K562 (cell line): ENCODE measurements around the gene CHAMP1. TPM values are rescaled to one million over a fixed set of nuclear protein-coding genes. Genes with fewer than 3 reads are reported as not detected.
A peak's percentile ranks its signal among the peaks of the same experiment; 100 is the strongest.

Experiments used
- ARID3A ChIP-seq: IDR thresholded peaks from 2 replicates; pipeline ENCODE4 v1.6.1; 2012; ENCODE audit warnings: low read depth, low read length, improper control_type of control experiment, borderline replicate concordance
- CBFA2T2 ChIP-seq: fragments of 450-650 bp; conservative IDR thresholded peaks from 2 replicates; pipeline ENCODE4 v1.6.1; 2017; ENCODE audit warnings: mild to moderate bottlenecking
- CEBPB ChIP-seq: fragments of 450-650 bp; IDR thresholded peaks from 2 replicates; pipeline ENCODE4 v1.6.1; 2016; ENCODE audit warnings: missing genetic modification characterization, missing compliant biosample characterization
- E2F3 ChIP-seq: fragments of 250-450 bp; sonication (Bioruptor Pico); IDR thresholded peaks from 2 replicates; pipeline ENCODE4 v1.4.0; 2020; ENCODE audit warnings: mild to moderate bottlenecking
- HOMEZ ChIP-seq: fragments of 250-450 bp; sonication (Bioruptor Pico); IDR thresholded peaks from 2 replicates; pipeline ENCODE4 v1.4.0; 2020; ENCODE audit warnings: mild to moderate bottlenecking, moderate library complexity
- KAT2B ChIP-seq: IDR thresholded peaks from one replicate; pipeline ENCODE4 v1.6.1; 2012; ENCODE audit warnings: low read depth, mild to moderate bottlenecking, control low read depth, inconsistent platforms, low read length, moderate library complexity
- MEIS2 ChIP-seq: fragments of 450-650 bp; IDR thresholded peaks from 2 replicates; pipeline ENCODE4 v1.6.1; 2014; ENCODE audit warnings: mild to moderate bottlenecking; ENCODE audit not compliant: partially characterized antibody
- NCOA4 ChIP-seq: fragments of 450-650 bp; IDR thresholded peaks from 2 replicates; pipeline ENCODE4 v1.6.1; 2018; ENCODE audit warnings: mild to moderate bottlenecking; ENCODE audit not compliant: partially characterized antibody
- NR0B1 ChIP-seq: fragments of 450-650 bp; IDR thresholded peaks from one replicate; pipeline ENCODE4 v1.6.1; 2018; ENCODE audit warnings: mild to moderate bottlenecking, moderate library complexity; ENCODE audit not compliant: partially characterized antibody
- PHF8 ChIP-seq: fragments of 200-600 bp; sonication (generic); IDR thresholded peaks from 2 replicates; pipeline ENCODE4 v1.6.1; 2012; ENCODE audit warnings: mixed run types, mild to moderate bottlenecking, inconsistent platforms, low read length, moderate library complexity, borderline replicate concordance
- RB1 ChIP-seq: fragments of 450-650 bp; IDR thresholded peaks from 2 replicates; pipeline ENCODE4 v1.6.1; 2017; ENCODE audit warnings: low read depth, mild to moderate bottlenecking
- SMARCE1 ChIP-seq: fragments of 450-650 bp; IDR thresholded peaks from 2 replicates; pipeline ENCODE4 v1.7.1; 2016; ENCODE audit warnings: mild to moderate bottlenecking
- SRSF1 ChIP-seq: fragments of 200-400 bp; formaldehyde crosslinking; IDR thresholded peaks from 2 replicates; pipeline ENCODE4 v1.6.1; 2017; ENCODE audit warnings: mild to moderate bottlenecking, low read depth, low read length, moderate library complexity
- TCF15 ChIP-seq: fragments of 250-450 bp; sonication (Bioruptor Pico); IDR thresholded peaks from 2 replicates; pipeline ENCODE4 v1.8.0; 2022; ENCODE audit warnings: moderate library complexity, mild to moderate bottlenecking, inconsistent platforms
- U2AF2 ChIP-seq: fragments of 200-400 bp; formaldehyde crosslinking; optimal IDR thresholded peaks from 2 replicates; pipeline ENCODE3; 2017; ENCODE audit warnings: low read depth, mild to moderate bottlenecking, low read length
- ZC3H11A ChIP-seq: IDR thresholded peaks from 2 replicates; pipeline ENCODE4 v1.6.1; 2012; ENCODE audit warnings: low read depth, low read length, improper control_type of control experiment
- ZMIZ1 ChIP-seq, 2 experiments: fragments of 150-350 bp in 1 of 2; IDR thresholded peaks; 2 replicates each; pipeline ENCODE4 v1.6.1; 2012 to 2016; ENCODE audit warnings: low read depth in 2 of 2, low read length in 2 of 2, mild to moderate bottlenecking in 1 of 2, moderate library complexity in 1 of 2
- ZNF133 ChIP-seq: fragments of 250-450 bp; sonication (Bioruptor Pico); IDR thresholded peaks from 2 replicates; pipeline ENCODE4 v1.4.0; 2020; ENCODE audit warnings: mild to moderate bottlenecking
- polyA plus RNA-seq, 8 experiments: library from polyadenylated mRNA; depleted of rRNA in 4 of 8; stranded (reverse) in 5 of 8; unstranded in 3 of 8; fragments of >200 nt; fragmentation: Nextera tagmentation in 2 of 8; fragmentation: Illumina TruSeq in 1 of 8; extraction: Ambion mirVana in 2 of 8; extraction: Trizol in 1 of 8; gene quantifications; 2 replicates each; pipeline versions ENCODE4 v1.2.1 to v1.2.3, GENCODE V29; 2011 to 2014; ENCODE audit warnings: inconsistent platforms in 1 of 8, missing spikeins in 1 of 8
- total RNA-seq, 7 experiments: library from RNA; depleted of rRNA in 6 of 7; stranded (reverse); fragments of >200 nt in 6 of 7; fragmentation: Illumina TruSeq in 2 of 7; extraction: Trizol in 2 of 7; gene quantifications; 2 replicates each; pipeline versions ENCODE4 v1.2.1 to v1.2.3, GENCODE V29; 2011 to 2021; ENCODE audit warnings: low replicate concordance in 1 of 7

The CHAMP1 gene
- total and polyA plus RNA-seq, 9 of the 15 experiments (the other 6 are each of a cell fraction or from before 2014, with no cell fraction given): 0.70 to 40.6 (median 15.3) TPM

- no peak for TF ChIP-seq ARID3A
- TF ChIP-seq NCOA4: no peak
- 0 out of 2 replicates have a peak, but pooled peaks have one; percentile 6 for TF ChIP-seq RB1
- TF ChIP-seq SMARCE1: 0 out of 2 replicates have a peak, but pooled peaks have one; percentile 29
- no peak for TF ChIP-seq MEIS2
- TF ChIP-seq U2AF2: no peak
- no peak for TF ChIP-seq SRSF1
- TF ChIP-seq E2F3: peak; percentile 27; the same call in 1 of the 2 replicates
- peak; percentile 31; the same call in 1 of the 2 replicates for TF ChIP-seq PHF8
- no peak for TF ChIP-seq NR0B1
- no peak for TF ChIP-seq KAT2B
- TF ChIP-seq TCF15 (CRISPR knock-in tag): no peak
- no peak for TF ChIP-seq CEBPB (tag)
- TF ChIP-seq ZC3H11A: no peak
- no peak for TF ChIP-seq ZNF133 (CRISPR knock-in tag)
- TF ChIP-seq CBFA2T2: peak; percentile 58
- TF ChIP-seq ZMIZ1 (IDR thresholded peaks at IDR 0.05; ENCODE audit: low read depth in 2 of 2, low read length in 2 of 2): no peak
- TF ChIP-seq HOMEZ (CRISPR knock-in tag): no peak
Measured at GRCh38 chr13:114282041-114282670, 32.1 kb upstream of the CHAMP1 start (continued).
